ENCODE results near the gene EDN3. TPM values are rescaled to one million over a fixed set of nuclear protein-coding genes. Genes with fewer than 3 reads are reported as not detected.
"Not testable (repeated sequence)": the region's sequence is repeated elsewhere in the genome, so short reads cannot be mapped to it uniquely, and the experiment has no call there.

The EDN3 gene
- total RNA-seq, 2 experiments from 2014 or later = not detected

DNA sequence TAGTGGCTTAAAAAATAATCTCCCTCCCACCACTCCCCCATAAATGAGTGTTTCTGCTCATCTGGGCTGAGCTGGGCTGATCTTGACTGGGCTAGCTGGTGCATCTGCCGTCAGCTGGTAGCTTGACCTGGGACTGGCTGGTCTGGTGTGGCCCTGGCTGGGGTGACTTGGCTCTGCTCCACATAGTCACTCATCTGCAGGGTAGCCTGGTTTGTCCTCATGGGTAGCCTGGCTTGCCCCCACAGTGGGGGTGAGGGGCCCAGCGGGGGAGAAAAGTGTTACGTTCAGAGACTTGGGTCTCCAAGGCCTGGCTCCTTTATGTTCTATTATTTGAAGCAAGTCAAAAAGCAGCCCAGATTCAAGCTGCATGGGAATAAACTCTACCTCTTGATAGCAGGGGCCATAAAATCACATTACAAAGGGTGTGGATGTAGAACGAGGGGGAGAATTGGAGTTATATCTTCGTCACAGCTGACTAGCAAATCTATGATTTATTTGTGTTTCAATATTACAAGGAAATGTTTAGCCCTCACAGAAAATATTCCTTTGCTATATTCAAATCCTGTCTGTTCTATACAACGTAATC is 32.9 kb downstream of the EDN3 start:
- ChIA-PET POLR2A (no interaction called here), CTCF (no interaction called here)

DNA sequence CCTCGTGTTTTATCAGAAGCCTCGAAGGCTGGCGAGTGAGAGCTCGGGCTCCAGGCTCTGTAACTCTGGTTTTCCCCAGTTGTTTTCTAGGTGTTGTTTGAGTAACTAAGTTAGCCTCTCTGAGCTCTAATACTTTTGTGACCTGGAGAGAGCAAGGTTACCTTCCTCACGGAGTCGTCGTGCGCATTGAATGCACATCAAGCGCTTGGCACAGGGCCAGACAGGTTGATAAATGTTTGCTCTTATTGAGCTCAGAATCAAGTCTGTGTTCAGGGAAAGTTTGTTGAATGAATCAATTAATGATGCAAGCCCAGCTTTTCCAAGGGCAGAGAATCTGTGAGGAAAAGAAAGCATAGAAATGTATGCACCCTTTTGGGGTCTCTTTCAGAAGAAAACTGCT is 33.5 kb downstream of the EDN3 start:
- ChIA-PET POLR2A (no interaction called here), CTCF (no interaction called here)

- CTCF ChIA-PET = no interaction called here
- POLR2A ChIA-PET = no interaction called here
Observed at GRCh38 chr20:59334651-59335300, 34.4 kb downstream of the EDN3 start.

DNA sequence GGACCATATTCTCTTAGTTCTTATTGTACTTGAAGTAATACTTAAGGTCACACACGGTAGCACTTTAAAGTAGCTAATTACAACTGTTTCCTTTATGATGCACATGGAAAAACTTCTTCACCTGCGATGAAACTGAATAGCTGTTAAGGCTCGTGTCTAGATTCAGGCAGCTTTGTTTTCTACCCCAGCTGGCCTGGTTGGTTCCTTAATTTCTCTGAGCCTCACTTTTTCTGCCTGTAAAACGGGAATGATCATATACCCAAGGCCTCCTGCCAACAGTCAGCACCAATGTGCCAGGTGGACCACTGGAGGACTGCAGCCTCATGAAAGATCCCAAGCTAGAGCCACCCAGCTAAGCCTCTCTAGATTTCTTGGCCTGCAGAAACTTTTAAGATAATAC is 35.0 kb downstream of the EDN3 start:
- CTCF ChIA-PET = no interaction called here
- POLR2A ChIA-PET = no interaction called here

GRCh38 chr20:59336540-59336939 is 36.1 kb downstream of the EDN3 start:
- POLR2A ChIA-PET = no interaction called here
- CTCF ChIA-PET = interaction anchor here (1.0 kb wide), 1 partner anchor 32 kb away, joined by 3 read pairs; no protein-coding TSS in a partner anchor

DNA sequence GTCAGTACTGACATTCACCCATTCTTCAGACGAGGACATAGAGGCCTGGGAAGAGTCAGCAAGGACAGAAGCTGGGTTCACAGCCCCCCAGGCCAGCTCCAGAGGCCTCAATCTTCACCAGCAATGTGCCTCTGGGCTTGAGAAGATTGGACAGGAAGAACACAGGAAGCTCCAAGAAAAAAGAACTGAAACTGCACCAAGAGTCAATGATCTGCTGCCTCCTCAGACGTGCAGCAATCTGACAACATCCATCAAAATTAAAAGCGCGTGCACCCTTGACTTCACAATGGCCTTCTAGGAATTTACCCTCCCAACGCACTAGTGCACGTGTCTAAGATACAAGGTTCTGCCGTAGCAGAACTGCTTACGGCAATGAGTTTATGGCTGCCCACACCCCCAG is 38.0 kb downstream of the EDN3 start:
- CTCF ChIA-PET, POLR2A ChIA-PET: not testable (repeated sequence)

DNA sequence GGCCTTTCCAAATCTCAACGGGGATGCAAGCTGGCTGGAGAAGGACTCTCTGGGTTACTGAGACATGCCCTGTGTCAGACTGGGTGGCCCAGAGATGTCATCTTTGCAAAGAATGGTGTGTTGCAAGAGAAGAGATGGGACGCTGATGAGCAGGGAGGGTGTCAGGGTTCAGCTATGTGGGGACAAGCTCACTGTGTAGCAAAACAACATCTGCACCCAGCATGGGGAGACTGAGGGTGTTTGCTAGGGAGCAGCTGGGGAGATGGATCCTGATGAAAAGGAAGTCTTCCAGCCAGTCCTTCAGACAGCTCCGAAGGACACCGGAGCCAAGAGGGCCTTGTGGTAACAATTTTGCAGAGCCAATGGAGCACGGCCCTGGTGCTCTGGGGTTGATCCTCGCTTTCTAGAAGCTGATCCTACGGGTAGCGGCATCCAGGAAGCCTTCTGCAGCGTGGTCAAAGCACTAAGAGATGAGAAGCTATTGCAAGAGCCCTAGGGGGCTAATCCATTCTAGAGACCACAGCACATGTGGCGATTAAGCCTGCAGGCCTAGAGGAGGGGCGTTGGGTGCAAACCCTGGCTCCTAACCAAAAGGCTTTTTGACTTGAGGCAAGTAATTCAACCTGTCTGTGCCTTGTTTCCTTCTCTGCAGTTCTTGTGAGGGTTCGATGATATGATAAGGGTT is 39.9 kb downstream of the EDN3 start:
- ChIA-PET POLR2A (no interaction called here), CTCF (no interaction called here)

- CTCF ChIA-PET, POLR2A ChIA-PET: not testable (repeated sequence)
Observed at GRCh38 chr20:59341285-59342022, 41.0 kb downstream of the EDN3 start.

DNA sequence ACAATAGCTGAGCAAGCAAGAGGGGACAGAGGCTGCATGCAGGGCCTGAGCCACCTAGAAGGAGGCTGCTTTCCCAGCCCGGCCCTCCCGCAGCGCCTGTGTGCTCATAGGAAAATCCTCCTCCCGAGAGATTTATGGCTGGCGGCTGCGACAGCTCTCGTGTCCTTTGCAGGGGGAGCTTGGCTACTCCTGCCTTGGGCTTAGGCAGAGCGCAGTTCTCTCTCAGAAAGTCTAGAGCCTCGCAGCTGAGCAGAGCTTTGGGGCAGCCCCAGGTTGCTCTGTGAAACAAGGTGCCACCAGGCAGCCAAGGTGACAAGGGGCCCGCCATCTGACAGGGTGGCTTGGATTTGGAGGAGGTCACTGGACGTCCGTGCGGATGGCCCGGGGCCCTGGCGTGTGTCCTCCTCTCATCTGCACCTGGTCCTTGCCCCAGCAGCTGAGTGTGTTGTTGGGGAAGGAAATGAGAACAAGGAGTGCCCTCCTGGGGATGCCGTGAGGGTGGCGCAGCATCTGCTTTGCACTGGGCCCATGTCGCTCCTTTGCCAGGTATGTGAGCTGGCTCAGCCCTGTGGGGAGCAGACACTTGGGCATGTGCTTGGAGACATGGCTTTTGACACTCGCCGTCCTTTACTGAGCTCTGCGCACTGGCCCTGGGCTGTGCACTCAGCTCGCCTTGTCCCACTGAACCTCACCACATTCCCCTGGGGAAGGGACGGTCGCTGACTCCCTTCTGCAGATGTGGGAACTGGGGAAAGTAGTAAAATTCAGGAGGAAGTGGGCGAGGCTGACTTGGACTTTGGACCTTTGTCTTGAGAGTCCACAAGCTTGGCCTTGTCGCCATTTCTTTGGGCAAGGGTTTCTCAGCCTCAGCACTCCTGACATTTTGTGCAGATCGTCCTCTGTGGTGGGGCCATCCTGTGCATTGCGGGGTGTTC is 41.9 kb downstream of the EDN3 start:
- ChIA-PET CTCF (no interaction called here), POLR2A (no interaction called here)

- ChIA-PET POLR2A (no interaction called here), CTCF (no interaction called here)
Observed at GRCh38 chr20:59346061-59346460, 45.6 kb downstream of the EDN3 start.

- CTCF ChIA-PET = no interaction called here
- POLR2A ChIA-PET = no interaction called here
Observed at GRCh38 chr20:59349277-59349676, 48.9 kb downstream of the EDN3 start.

DNA sequence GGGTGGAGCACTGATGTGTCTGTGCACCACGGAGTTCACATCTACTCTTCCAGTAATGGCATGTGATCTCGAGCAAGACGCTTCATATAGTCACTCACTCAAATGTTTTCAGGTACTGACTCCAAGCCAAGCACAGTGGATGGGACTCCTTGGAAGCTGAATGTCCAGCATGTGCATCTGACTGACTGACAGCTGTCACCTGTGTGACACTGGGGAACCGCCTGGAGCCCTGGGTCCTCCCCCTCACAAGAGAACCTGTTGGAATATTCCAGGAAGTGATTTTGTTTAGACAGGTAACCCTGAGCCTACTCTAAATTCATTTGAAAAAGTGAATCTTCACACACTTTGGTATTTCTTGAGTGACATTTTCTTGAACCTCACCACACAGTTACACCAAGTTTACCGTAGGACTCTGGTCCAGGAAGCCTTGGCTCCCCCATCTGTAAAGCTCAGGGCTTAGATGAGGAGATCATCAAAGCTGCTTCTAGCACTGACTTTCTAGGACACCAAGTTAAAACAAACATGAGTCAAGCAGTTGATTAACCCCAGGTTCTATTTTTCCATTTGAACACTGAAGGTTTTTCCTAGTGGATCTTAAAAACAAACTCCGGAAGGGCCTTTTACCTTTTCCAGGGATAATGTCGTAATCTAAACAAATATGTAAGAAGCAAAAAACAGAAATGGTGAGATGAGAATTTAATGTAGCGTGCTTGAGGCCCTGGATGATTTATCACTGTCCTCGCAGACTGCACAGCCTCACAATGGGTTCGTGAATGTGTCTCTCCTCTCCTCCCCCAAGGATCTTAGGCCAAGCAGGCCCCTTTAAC is 50.1 kb downstream of the EDN3 start:
- POLR2A ChIA-PET = no interaction called here

DNA sequence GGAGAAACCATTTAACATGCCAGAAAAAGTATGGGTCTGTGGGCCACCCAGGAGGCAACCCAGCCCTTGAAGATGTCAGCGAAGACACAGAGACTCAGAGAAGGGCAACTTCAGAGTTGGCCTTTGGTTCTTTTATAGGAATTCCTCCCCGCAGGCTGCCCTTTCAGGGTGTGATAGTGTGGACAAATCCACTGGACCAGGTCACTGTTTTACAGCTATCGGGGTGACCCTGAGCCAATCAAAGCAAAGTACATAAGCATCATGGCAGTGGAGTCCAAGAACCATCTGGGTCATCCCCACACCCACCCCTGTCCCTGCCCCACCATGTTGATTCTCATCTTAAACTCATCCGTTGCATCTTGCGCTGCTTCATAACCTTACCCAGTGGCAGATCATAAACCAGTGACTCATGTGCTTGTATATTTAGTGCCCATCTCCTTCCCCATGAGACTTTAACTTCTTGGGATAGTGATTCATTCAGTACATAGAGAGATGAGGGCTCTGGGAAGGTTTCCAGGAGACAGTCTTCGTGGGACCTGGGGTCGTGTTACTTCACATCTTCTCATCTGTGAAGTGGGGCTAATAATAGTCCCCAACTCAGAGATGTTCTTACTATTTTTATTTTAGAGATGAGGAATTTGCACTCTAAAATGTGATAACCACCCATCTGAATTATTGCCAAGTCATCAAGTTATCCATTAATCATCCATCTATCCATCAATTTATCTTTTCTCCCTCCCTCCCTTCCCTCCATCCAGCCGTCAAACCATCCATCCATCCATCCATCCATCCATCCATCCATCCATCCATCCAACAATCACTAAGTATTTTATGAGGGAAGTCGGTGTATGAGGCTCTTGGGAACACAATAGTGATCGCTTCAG is 51.0 kb downstream of the EDN3 start:
- CTCF ChIA-PET = no interaction called here
- POLR2A ChIA-PET = no interaction called here

More for the DNA sequence above, 50.1 kb downstream of the EDN3 start:
- CTCF ChIA-PET = no interaction called here

GRCh38 chr20:59352541-59352940 is 52.1 kb downstream of the EDN3 start:
- CTCF ChIA-PET = no interaction called here
- POLR2A ChIA-PET = no interaction called here

DNA sequence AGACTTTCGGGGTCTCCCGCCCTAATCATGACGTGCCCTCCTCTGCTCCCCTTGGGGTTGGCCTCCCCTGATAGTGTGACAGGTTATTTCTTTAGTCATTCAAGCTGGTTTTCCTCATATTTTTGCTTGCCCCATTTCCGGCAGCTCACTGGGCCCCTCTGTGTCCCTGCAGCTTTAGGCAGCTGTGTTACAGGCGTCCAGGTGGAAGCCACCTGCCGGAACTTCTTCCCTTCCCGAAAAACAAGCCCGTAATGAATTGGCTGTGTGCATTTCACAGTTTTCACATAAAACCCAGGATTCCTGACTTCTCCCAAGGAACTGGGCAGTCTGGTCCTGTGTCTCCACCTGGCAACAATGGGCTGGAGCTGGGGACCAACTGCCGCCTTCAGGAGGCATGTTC is 52.6 kb downstream of the EDN3 start:
- CTCF ChIA-PET = no interaction called here
- POLR2A ChIA-PET = no interaction called here

- POLR2A ChIA-PET = no interaction called here
- CTCF ChIA-PET = no interaction called here
Observed at GRCh38 chr20:59354460-59354859, 54.0 kb downstream of the EDN3 start.

DNA sequence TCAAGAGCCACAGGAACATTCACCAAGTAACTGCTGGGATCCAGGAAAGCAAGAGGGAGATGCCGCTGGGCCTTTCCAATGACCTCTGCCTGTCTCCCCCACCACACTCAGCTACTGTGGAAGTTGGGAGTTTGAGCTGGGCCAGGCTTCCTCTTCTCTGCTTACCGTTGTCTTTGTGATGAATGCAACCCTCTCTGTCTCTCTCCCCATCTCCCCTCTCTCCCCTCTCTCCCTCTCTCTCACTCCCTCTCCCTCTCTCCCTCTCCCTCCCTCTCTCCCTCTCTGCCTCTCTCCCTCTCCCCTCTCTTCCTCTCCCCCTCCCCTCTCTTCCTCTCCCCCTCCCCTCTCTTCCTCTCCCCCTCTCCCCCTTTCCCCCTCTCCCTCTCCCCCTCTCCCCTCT is 54.8 kb downstream of the EDN3 start:
- ChIA-PET CTCF (no interaction called here), POLR2A (no interaction called here)

- CTCF ChIA-PET = no interaction called here
Observed at GRCh38 chr20:59356662-59357165, 56.3 kb downstream of the EDN3 start.

More at GRCh38 chr20:59356662-59357165, 56.3 kb downstream of the EDN3 start:
- POLR2A ChIA-PET = no interaction called here
